SJCRH30 (cell line): ENCODE measurements around the gene ABLIM2. TPM values are rescaled to one million over a fixed set of nuclear protein-coding genes. Genes with fewer than 3 reads are reported as not detected.

ENCODE experiments used
- DNase-seq, 2 experiments: peaks; one replicate each; pipeline ENCODE4 v3.0.0-alpha.2; 2015 to 2020
- H3K27ac ChIP-seq: fragments of 250-450 bp; sonication (Bioruptor Pico); 2 replicates; pipeline ENCODE4 v1.5.1; 2020; ENCODE audit warnings: mild to moderate bottlenecking, moderate library complexity
- H3K27me3 ChIP-seq: fragments of 250-450 bp; sonication (Bioruptor Pico); 2 replicates; pipeline ENCODE4 v1.5.1; 2020; ENCODE audit warnings: mild to moderate bottlenecking, moderate library complexity
- H3K36me3 ChIP-seq: fragments of 250-450 bp; sonication (Bioruptor Pico); 2 replicates; pipeline ENCODE4 v1.5.1; 2020; ENCODE audit warnings: mild to moderate bottlenecking, moderate library complexity
- H3K4me1 ChIP-seq: fragments of 250-450 bp; sonication (Bioruptor Pico); 2 replicates; pipeline ENCODE4 v1.5.1; 2020; ENCODE audit warnings: mild to moderate bottlenecking, moderate library complexity
- H3K4me3 ChIP-seq: fragments of 250-450 bp; sonication (Bioruptor Pico); 2 replicates; pipeline ENCODE4 v1.5.1; 2020; ENCODE audit warnings: mild to moderate bottlenecking, moderate library complexity
- H3K9me3 ChIP-seq: fragments of 250-450 bp; sonication (Bioruptor Pico); replicated peaks from 2 replicates; pipeline ENCODE4 v1.5.1; 2020; ENCODE audit warnings: mild to moderate bottlenecking, moderate library complexity
- total RNA-seq: library from RNA; depleted of rRNA; stranded (reverse); fragments of >200 nt; shearing (Covaris generic); gene quantifications from 2 replicates; pipeline ENCODE4 v1.2.3, GENCODE V29; 2014

Gene ABLIM2
- total RNA-seq, 1 experiment from 2014 or later: 0.12 TPM

- no peak overlapping the region for H3K27ac ChIP-seq
- H3K9me3 ChIP-seq: peaks cover 10% of the 10 kb centered on the region
- no peak for DNase-seq
- H3K36me3 ChIP-seq: no peaks in the 10 kb centered on the region
- H3K27me3 ChIP-seq: peaks cover 5% of the 10 kb centered on the region; the same call in 1 of the 2 replicates
- H3K4me1 ChIP-seq: no peaks in the 10 kb centered on the region
- no peak overlapping the region for H3K4me3 ChIP-seq
Observed at GRCh38 chr4:8060632-8061031, 98.0 kb downstream of the ABLIM2 start.

GRCh38 chr4:8058031-8058479, 100.6 kb downstream of the ABLIM2 start:
- Histone ChIP-seq H3K36me3 (no peaks in the 10 kb centered on the region), H3K4me3 (no peak overlapping the region), H3K27me3 (peaks cover 5% of the 10 kb centered on the region; the same call in 1 of the 2 replicates), H3K4me1 (no peaks in the 10 kb centered on the region), H3K27ac (no peak overlapping the region), H3K9me3 (no peaks in the 10 kb centered on the region)
- no peak for DNase-seq

- DNase-seq: no peak
- H3K4me1 ChIP-seq: peaks cover 8% of the 10 kb centered on the region; the same call in 1 of the 2 replicates
- H3K9me3 ChIP-seq: no peaks in the 10 kb centered on the region
- no peak overlapping the region for H3K27ac ChIP-seq
- peaks cover 2% of the 10 kb centered on the region for H3K27me3 ChIP-seq
- no peak overlapping the region for H3K4me3 ChIP-seq
- no peaks in the 10 kb centered on the region for H3K36me3 ChIP-seq
Observed at GRCh38 chr4:8055206-8055605, 103.4 kb downstream of the ABLIM2 start.

- Histone ChIP-seq H3K4me1 (peaks cover 8% of the 10 kb centered on the region; the same call in 1 of the 2 replicates), H3K27ac (no peak overlapping the region)
Observed at GRCh38 chr4:8053688-8054449, 104.7 kb downstream of the ABLIM2 start.

GRCh38 chr4:8052160-8052691, 106.4 kb downstream of the ABLIM2 start:
- no peak overlapping the region for H3K4me3 ChIP-seq
- H3K27me3 ChIP-seq: peaks cover 4% of the 10 kb centered on the region
- H3K4me1 ChIP-seq: peaks cover 8% of the 10 kb centered on the region; the same call in 1 of the 2 replicates
- H3K9me3 ChIP-seq: no peaks in the 10 kb centered on the region
- no peak for DNase-seq
- no peaks in the 10 kb centered on the region for H3K36me3 ChIP-seq
- no peak overlapping the region for H3K27ac ChIP-seq

More at GRCh38 chr4:8053688-8054449, 104.7 kb downstream of the ABLIM2 start:
- H3K36me3 ChIP-seq: no peaks in the 10 kb centered on the region
- H3K4me3 ChIP-seq: no peak overlapping the region
- H3K9me3 ChIP-seq: no peaks in the 10 kb centered on the region
- no peak for DNase-seq
- H3K27me3 ChIP-seq: peaks cover 4% of the 10 kb centered on the region

GRCh38 chr4:8051644-8052043, 107.0 kb downstream of the ABLIM2 start:
- Histone ChIP-seq H3K27ac (no peak overlapping the region), H3K9me3 (no peaks in the 10 kb centered on the region), H3K36me3 (no peaks in the 10 kb centered on the region), H3K4me1 (peaks cover 8% of the 10 kb centered on the region; the same call in 1 of the 2 replicates), H3K4me3 (no peak overlapping the region), H3K27me3 (peaks cover 7% of the 10 kb centered on the region)
- DNase-seq: no peak

- Histone ChIP-seq H3K36me3 (no peaks in the 10 kb centered on the region), H3K27ac (no peak overlapping the region), H3K4me3 (peak overlapping the region; percentile 7), H3K4me1 (peaks cover 8% of the 10 kb centered on the region; the same call in 1 of the 2 replicates), H3K27me3 (peaks cover 7% of the 10 kb centered on the region), H3K9me3 (no peaks in the 10 kb centered on the region)
- DNase-seq: peak; percentile 57 to 73
Observed at GRCh38 chr4:8050555-8051206, 107.9 kb downstream of the ABLIM2 start.

GRCh38 chr4:8050180-8050554, 108.4 kb downstream of the ABLIM2 start:
- Histone ChIP-seq H3K27me3 (peaks cover 10% of the 10 kb centered on the region), H3K36me3 (no peaks in the 10 kb centered on the region), H3K27ac (no peak overlapping the region)

GRCh38 chr4:8048856-8049676, 109.5 kb downstream of the ABLIM2 start:
- Histone ChIP-seq H3K4me1 (peaks cover 14% of the 10 kb centered on the region; the same call in 1 of the 2 replicates), H3K27ac (no peak overlapping the region), H3K36me3 (no peaks in the 10 kb centered on the region), H3K9me3 (no peaks in the 10 kb centered on the region), H3K4me3 (no peak overlapping the region), H3K27me3 (peaks cover 10% of the 10 kb centered on the region)
- no peak for DNase-seq

More at GRCh38 chr4:8050180-8050554, 108.4 kb downstream of the ABLIM2 start:
- Histone ChIP-seq H3K4me3 (no peak overlapping the region), H3K4me1 (peaks cover 10% of the 10 kb centered on the region; the same call in 1 of the 2 replicates), H3K9me3 (no peaks in the 10 kb centered on the region)
- no peak for DNase-seq

GRCh38 chr4:8047837-8048678, 110.6 kb downstream of the ABLIM2 start:
- no peaks in the 10 kb centered on the region for H3K9me3 ChIP-seq
- no peak overlapping the region for H3K4me3 ChIP-seq
- H3K4me1 ChIP-seq: peaks cover 14% of the 10 kb centered on the region; the same call in 1 of the 2 replicates
- H3K27me3 ChIP-seq: peaks cover 10% of the 10 kb centered on the region
- DNase-seq: no peak
- H3K36me3 ChIP-seq: no peaks in the 10 kb centered on the region
- H3K27ac ChIP-seq: no peak overlapping the region

- Histone ChIP-seq H3K27me3 (peaks cover 10% of the 10 kb centered on the region), H3K4me3 (no peak overlapping the region), H3K4me1 (peaks cover 14% of the 10 kb centered on the region; the same call in 1 of the 2 replicates), H3K9me3 (no peaks in the 10 kb centered on the region), H3K36me3 (no peaks in the 10 kb centered on the region), H3K27ac (no peak overlapping the region)
- DNase-seq: no peak
Observed at GRCh38 chr4:8046925-8047541, 111.6 kb downstream of the ABLIM2 start.

GRCh38 chr4:8045909-8046308, 112.7 kb downstream of the ABLIM2 start:
- DNase-seq: no peak
- Histone ChIP-seq H3K36me3 (no peaks in the 10 kb centered on the region), H3K27ac (no peak overlapping the region), H3K9me3 (no peaks in the 10 kb centered on the region), H3K4me3 (no peak overlapping the region), H3K27me3 (peaks cover 10% of the 10 kb centered on the region), H3K4me1 (peaks cover 13% of the 10 kb centered on the region; the same call in 1 of the 2 replicates)

GRCh38 chr4:8044699-8045098, 113.9 kb downstream of the ABLIM2 start:
- DNase-seq: peak; percentile 74 to 78
- Histone ChIP-seq H3K4me3 (no peak overlapping the region), H3K27me3 (peaks cover 6% of the 10 kb centered on the region), H3K36me3 (no peaks in the 10 kb centered on the region), H3K27ac (no peak overlapping the region), H3K4me1 (peaks cover 7% of the 10 kb centered on the region; the same call in 1 of the 2 replicates), H3K9me3 (no peaks in the 10 kb centered on the region)
